Stomach (tissue), 4 donors: ENCODE results near the gene CEP72.

Source experiments
- CTCF ChIP-seq, 7 experiments: fragments of 450-650 bp in 4 of 7; fragments of 200-600 bp in 3 of 7; sonication (generic) in 3 of 7; IDR thresholded peaks; one replicate each; pipeline ENCODE4 v1.5.1; 2016 to 2019; ENCODE audit warnings: antibody characterized with exemption in 7 of 7, control low read depth in 2 of 7, mild to moderate bottlenecking in 1 of 7
- EP300 ChIP-seq: sonication (generic); formaldehyde crosslinking; IDR thresholded peaks from one replicate; pipeline ENCODE4 v1.6.1; 2017; ENCODE audit warnings: antibody characterized with exemption
- POLR2AphosphoS5 ChIP-seq, 3 donors: sonication (generic); formaldehyde crosslinking; IDR thresholded peaks; one replicate each; pipeline ENCODE4 v1.6.1; 2016; ENCODE audit warnings: antibody characterized with exemption in 3 of 3

DNA sequence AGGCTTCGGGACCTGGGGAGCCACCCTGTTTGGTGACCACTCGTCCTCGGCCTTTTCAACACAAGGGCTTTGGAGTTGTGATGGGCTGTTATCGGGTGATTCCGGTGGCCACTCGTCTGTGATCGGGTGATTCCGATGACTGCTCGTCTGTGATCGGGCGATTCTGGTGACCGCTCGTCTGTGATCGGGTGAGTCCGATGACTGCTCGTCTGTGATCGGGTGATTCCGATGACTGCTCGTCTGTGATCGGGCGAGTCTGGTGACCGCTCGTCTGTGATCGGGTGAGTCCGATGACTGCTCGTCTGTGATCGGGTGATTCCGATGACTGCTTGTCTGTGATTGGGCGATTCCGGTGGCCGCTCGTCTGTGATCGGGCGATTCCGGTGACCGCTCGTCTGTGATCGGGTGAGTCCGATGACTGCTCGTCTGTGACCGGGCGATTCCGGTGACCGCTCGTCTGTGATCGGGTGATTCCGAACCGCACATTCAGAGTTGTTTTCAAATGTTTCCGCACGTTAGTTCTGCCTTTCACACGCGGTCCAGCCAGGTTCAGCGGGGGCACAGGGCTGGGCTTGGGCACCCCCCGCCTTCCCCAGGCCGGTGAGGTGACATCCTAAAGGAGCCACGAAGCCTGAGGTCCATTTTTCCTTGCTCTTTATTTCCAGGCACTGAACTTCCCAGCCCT, 50.8 kb downstream of the CEP72 start:
- TF ChIP-seq CTCF (IDR thresholded peaks at IDR 0.05) (no peak), EP300 (no peak), POLR2AphosphoS5 (IDR thresholded peaks at IDR 0.05) (no peak)
